Neural progenitor cell (in vitro differentiated cells): ENCODE results near the gene GRAMD4.

ENCODE experiments used
- CTCF ChIP-seq: fragments of 200-600 bp; sonication (generic); IDR thresholded peaks from 2 replicates; pipeline ENCODE4 v1.5.1; 2017; ENCODE audit warnings: antibody characterized with exemption, mild to moderate bottlenecking
- EZH2 ChIP-seq: fragments of 200-600 bp; sonication (generic); IDR thresholded peaks from 2 replicates; pipeline ENCODE4 v1.6.1; 2017; ENCODE audit warnings: antibody characterized with exemption, mild to moderate bottlenecking, moderate library complexity
- EZH2phosphoT487 ChIP-seq: fragments of 200-600 bp; sonication (generic); IDR thresholded peaks from 2 replicates; pipeline ENCODE4 v1.6.1; 2017; ENCODE audit warnings: antibody characterized with exemption

GRCh38 chr22:46710806-46711205 lies 90.6 kb downstream of the GRAMD4 start:
- no peak for TF ChIP-seq CTCF
- no peak for TF ChIP-seq EZH2phosphoT487
- no peak for TF ChIP-seq EZH2
